HCT116 (cell line): Measurements from ENCODE around the gene FITM1. TPM values are rescaled to one million over a fixed set of nuclear protein-coding genes. Genes with fewer than 3 reads are reported as not detected.

Experiments used
- ATAC-seq: fragments of 200-7000 bp; cut with Tn5 transposase; 2 replicates; pipeline ENCODE4 v1.9.1; 2020; ENCODE audit warnings: mild to moderate bottlenecking, moderate library complexity
- BruUV-seq: library from RNA; stranded (reverse); fragments of 400-500 nt; replicated peaks from 2 replicates; lab custom pipeline; 2021; lab: Mats Ljungman, UMichigan
- CTCF ChIA-PET: fragments of 300-600 bp; sonication (Branson Sonifier 250); formaldehyde crosslinking; loops from one replicate; lab custom pipeline; 2021; ENCODE audit warnings: antibody characterized with exemption; lab: Charles Lee
- POLR2A ChIA-PET: fragments of 300-600, 350-600 bp; sonication (Branson Sonifier 250); formaldehyde crosslinking; loops from one replicate; lab custom pipeline; 2021; ENCODE audit warnings: antibody characterized with exemption; lab: Charles Lee
- RAD21 ChIA-PET, 2 experiments: fragments of 300-600 bp; sonication (Branson Sonifier 250); formaldehyde crosslinking; loops; one replicate each; lab custom pipeline; 2023; ENCODE audit warnings: low total read pairs in 2 of 2; ENCODE audit not compliant: uncharacterized antibody in 2 of 2, unreplicated experiment in 2 of 2, low non-redundant PET in 1 of 2; lab: Charles Lee
- DNase-seq: peaks from one replicate; pipeline ENCODE4 v3.0.0-alpha.2; 2010; ENCODE audit warnings: low read depth, low spot score
- H2AFZ ChIP-seq: fragments of 200-600 bp; shearing (Covaris generic), sonication (generic); 2 replicates; pipeline ENCODE4 v1.6.1; 2017; ENCODE audit warnings: low read depth, mixed run types, mixed read lengths, antibody characterized with exemption, low read length; ENCODE audit not compliant: poor library complexity, severe bottlenecking
- H3K27ac ChIP-seq: 2 replicates; pipeline ENCODE4 v1.5.1; 2012; ENCODE audit warnings: low read depth, low read length
- H3K27me3 ChIP-seq: fragments of 200-600 bp; sonication (generic); 2 replicates; pipeline ENCODE4 v1.6.1; 2016; ENCODE audit warnings: mixed run types, low read length, mixed read lengths; ENCODE audit not compliant: insufficient read depth
- H3K36me3 ChIP-seq, 2 experiments: fragments of 200-500 bp in 1 of 2; fragments of 200-600 bp in 1 of 2; sonication (Bioruptor generic) in 1 of 2; sonication (generic) in 1 of 2; 2 replicates each; pipeline versions ENCODE4 v1.5.1 to v1.6.1; 2014 to 2016; ENCODE audit warnings: low read length in 2 of 2, inconsistent platforms in 1 of 2, mixed read lengths in 1 of 2, mixed run types in 1 of 2; ENCODE audit not compliant: insufficient read depth in 2 of 2, control insufficient read depth in 1 of 2
- H3K4me1 ChIP-seq, 2 experiments: fragments of 200-600 bp in 1 of 2; sonication (generic) in 1 of 2; 2 replicates each; pipeline versions ENCODE4 v1.5.1 to v1.6.1; 2012 to 2017; ENCODE audit warnings: low read length in 2 of 2, inconsistent platforms in 1 of 2, mild to moderate bottlenecking in 1 of 2, mixed read lengths in 1 of 2, mixed run types in 1 of 2, moderate library complexity in 1 of 2; ENCODE audit not compliant: insufficient read depth in 2 of 2, control insufficient read depth in 1 of 2
- H3K4me2 ChIP-seq: fragments of 200-600 bp; sonication (generic); 2 replicates; pipeline ENCODE4 v1.6.1; 2017; ENCODE audit warnings: mixed run types, low read length, mixed read lengths
- H3K4me3 ChIP-seq, 2 experiments: fragments of 200-600 bp in 1 of 2; sonication (generic) in 1 of 2; replicated peaks in 1 of 2; 2 replicates each; pipeline ENCODE4 v1.5.1; 2011 to 2016; ENCODE audit warnings: low read length in 2 of 2, control low read depth in 1 of 2, low read depth in 1 of 2, mild to moderate bottlenecking in 1 of 2, mixed read lengths in 1 of 2, mixed run types in 1 of 2
- H3K79me2 ChIP-seq: fragments of 200-600 bp; sonication (generic); 2 replicates; pipeline ENCODE4 v1.6.1; 2017; ENCODE audit warnings: mild to moderate bottlenecking, mixed run types, low read length, moderate library complexity, mixed read lengths; ENCODE audit not compliant: insufficient read depth
- H3K9ac ChIP-seq: fragments of 200-600 bp; sonication (generic); 2 replicates; pipeline ENCODE4 v1.6.1; 2016; ENCODE audit warnings: low read length, mixed read lengths
- H3K9me2 ChIP-seq: fragments of 200-600 bp; sonication (generic), shearing (Covaris generic); 2 replicates; pipeline ENCODE4 v1.6.1; 2017; ENCODE audit warnings: mixed run types, mild to moderate bottlenecking, moderate library complexity; ENCODE audit not compliant: insufficient read depth
- H3K9me3 ChIP-seq, 2 experiments: fragments of 200-500 bp in 1 of 2; fragments of 200-600 bp in 1 of 2; sonication (Bioruptor generic) in 1 of 2; sonication (generic) in 1 of 2; 2 replicates each; pipeline ENCODE4 v1.6.1; 2014 to 2017; ENCODE audit warnings: low read length in 2 of 2, mixed read lengths in 2 of 2, inconsistent platforms in 1 of 2, low read depth in 1 of 2, mild to moderate bottlenecking in 1 of 2, mixed run types in 1 of 2, moderate library complexity in 1 of 2; ENCODE audit not compliant: control insufficient read depth in 1 of 2, insufficient read depth in 1 of 2
- H4K20me1 ChIP-seq: fragments of 200-600 bp; sonication (generic), shearing (Covaris generic); 2 replicates; pipeline ENCODE4 v1.6.1; 2017; ENCODE audit warnings: mixed run types, mild to moderate bottlenecking, moderate library complexity; ENCODE audit not compliant: insufficient read depth
- CBX3 ChIP-seq: IDR thresholded peaks from 2 replicates; pipeline ENCODE4 v1.6.1; 2012; ENCODE audit warnings: low read depth
- CTCF ChIP-seq, 3 experiments: fragments of 200-600 bp in 1 of 3; sonication (generic) in 1 of 3; IDR thresholded peaks in 2 of 3; conservative IDR thresholded peaks in 1 of 3; 2 replicates each; pipeline ENCODE4 v1.5.1; 2012 to 2017; ENCODE audit warnings: low read depth in 2 of 3, low read length in 2 of 3, antibody characterized with exemption in 1 of 3, borderline replicate concordance in 1 of 3, control low read depth in 1 of 3, mild to moderate bottlenecking in 1 of 3, mixed read lengths in 1 of 3, mixed run types in 1 of 3, moderate library complexity in 1 of 3; ENCODE audit not compliant: insufficient read depth in 1 of 3
- ELF1 ChIP-seq: IDR thresholded peaks from 2 replicates; pipeline ENCODE4 v1.6.1; 2012; ENCODE audit warnings: low read depth, borderline replicate concordance
- FOSL1 ChIP-seq: IDR thresholded peaks from 2 replicates; pipeline ENCODE4 v1.6.1; 2012; ENCODE audit warnings: low read depth
- JUND ChIP-seq: IDR thresholded peaks from 2 replicates; pipeline ENCODE4 v1.6.1; 2012
- MAX ChIP-seq: IDR thresholded peaks from 2 replicates; pipeline ENCODE4 v1.6.1; 2012
- POLR2A ChIP-seq: IDR thresholded peaks from 2 replicates; pipeline ENCODE4 v1.7.0; 2011; ENCODE audit warnings: borderline replicate concordance; ENCODE audit not compliant: insufficient read depth, insufficient read length; ENCODE audit errors: extremely low read depth
- POLR2AphosphoS5 ChIP-seq: IDR thresholded peaks from 2 replicates; pipeline ENCODE4 v1.6.1; 2011; ENCODE audit warnings: mild to moderate bottlenecking, low read depth, low read length, moderate library complexity
- RAD21 ChIP-seq: IDR thresholded peaks from 2 replicates; pipeline ENCODE4 v1.6.1; 2012; ENCODE audit warnings: low read depth, mild to moderate bottlenecking
- SP1 ChIP-seq: IDR thresholded peaks from 2 replicates; pipeline ENCODE4 v1.6.1; 2012; ENCODE audit warnings: low read depth
- TCF7L2 ChIP-seq: IDR thresholded peaks from 2 replicates; pipeline ENCODE4 v1.7.0; 2011; ENCODE audit warnings: borderline replicate concordance, inconsistent platforms; ENCODE audit not compliant: insufficient read depth, insufficient read length; ENCODE audit errors: extremely low read depth
- YY1 ChIP-seq: IDR thresholded peaks from 2 replicates; pipeline ENCODE4 v1.6.1; 2011; ENCODE audit warnings: low read length, low read depth, moderate library complexity, mild to moderate bottlenecking; ENCODE audit not compliant: insufficient replicate concordance; ENCODE audit errors: extremely low read depth
- ZBTB33 ChIP-seq: IDR thresholded peaks from 2 replicates; pipeline ENCODE4 v1.6.1; 2011; ENCODE audit warnings: mild to moderate bottlenecking, low read length, moderate library complexity; ENCODE audit not compliant: insufficient replicate concordance; ENCODE audit errors: extremely low read depth
- ZFX ChIP-seq: fragments of 450-650 bp; IDR thresholded peaks from 2 replicates; pipeline ENCODE4 v1.6.1; 2017
- intact Hi-C: fragments of 100-400 bp; cut with micrococcal nuclease; formaldehyde crosslinking; loops from 2 replicates; pipeline ENCODE4 v1.10.0; 2022
- total RNA-seq: library from RNA; stranded (reverse); gene quantifications from one replicate; pipeline ENCODE4 v1.2.1, GENCODE V29; 2021; ENCODE audit not compliant: unreplicated experiment
- TF ChIP-seq, protein P1 (sequence below): IDR thresholded peaks from 2 replicates; pipeline ENCODE4 v1.6.1; 2012; ENCODE audit warnings: low read depth

The FITM1 gene
- total RNA-seq, 1 experiment from 2014 or later = 0.81 TPM

DNA sequence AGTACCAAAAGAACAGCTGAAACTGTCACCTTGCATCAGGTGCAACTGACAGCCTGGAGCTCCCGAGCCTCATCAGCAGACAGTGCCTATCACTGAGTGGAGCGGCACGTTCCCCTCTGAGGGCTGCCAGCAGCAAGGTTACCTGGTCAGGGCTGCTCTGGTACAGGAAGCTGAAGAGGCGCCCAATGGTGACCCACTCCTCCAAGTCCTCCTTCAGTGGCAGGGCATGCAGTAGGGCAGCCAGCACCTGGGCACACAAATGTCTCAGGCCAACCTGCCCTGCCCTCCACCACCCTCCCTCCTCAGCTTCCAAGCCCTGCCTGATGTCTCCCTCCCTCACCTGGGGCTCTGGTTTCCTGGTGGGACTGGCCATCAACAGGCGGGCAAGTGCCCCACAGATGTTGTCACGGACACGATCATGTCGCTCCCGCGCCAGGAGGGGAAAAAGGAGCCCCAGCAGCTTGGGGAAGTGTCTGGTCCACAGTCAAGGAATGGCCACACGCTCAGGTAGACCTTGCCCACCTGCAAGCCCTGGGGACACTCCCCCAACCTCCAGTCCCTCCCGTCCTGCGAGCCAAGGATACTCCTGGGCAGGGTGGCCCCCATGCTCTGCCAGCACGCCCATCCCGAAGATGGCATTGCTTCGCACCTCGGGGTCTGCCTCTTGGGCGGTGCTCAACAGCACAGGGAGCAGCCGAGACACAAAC is 51.1 kb downstream of the FITM1 start:
- H3K27ac ChIP-seq = no peak overlapping the region
- no peak overlapping the region for H3K9ac ChIP-seq
- ATAC-seq (no peak), DNase-seq (no peak)
- RAD21 ChIA-PET = no interaction called here
- intact Hi-C loops = no loop called here
- POLR2A ChIA-PET = no interaction called here
- TF ChIP-seq CTCF (IDR thresholded peaks at IDR 0.05 in 2 of 3, conservative IDR thresholded peaks at IDR 0.05 in 1 of 3; ENCODE audit: borderline replicate concordance in 1 of 3, insufficient read depth in 1 of 3, low read depth in 2 of 3, low read length in 2 of 3) (no peak), YY1 (no peak), ELF1 (no peak), FOSL1 (no peak), TCF7L2 (no peak), SP1 (no peak), POLR2A (no peak), MAX (no peak), CBX3 (no peak), ZFX (no peak), POLR2AphosphoS5 (no peak), ZBTB33 (no peak), RAD21 (no peak), JUND (no peak)
- TF ChIP-seq, protein P1, sequence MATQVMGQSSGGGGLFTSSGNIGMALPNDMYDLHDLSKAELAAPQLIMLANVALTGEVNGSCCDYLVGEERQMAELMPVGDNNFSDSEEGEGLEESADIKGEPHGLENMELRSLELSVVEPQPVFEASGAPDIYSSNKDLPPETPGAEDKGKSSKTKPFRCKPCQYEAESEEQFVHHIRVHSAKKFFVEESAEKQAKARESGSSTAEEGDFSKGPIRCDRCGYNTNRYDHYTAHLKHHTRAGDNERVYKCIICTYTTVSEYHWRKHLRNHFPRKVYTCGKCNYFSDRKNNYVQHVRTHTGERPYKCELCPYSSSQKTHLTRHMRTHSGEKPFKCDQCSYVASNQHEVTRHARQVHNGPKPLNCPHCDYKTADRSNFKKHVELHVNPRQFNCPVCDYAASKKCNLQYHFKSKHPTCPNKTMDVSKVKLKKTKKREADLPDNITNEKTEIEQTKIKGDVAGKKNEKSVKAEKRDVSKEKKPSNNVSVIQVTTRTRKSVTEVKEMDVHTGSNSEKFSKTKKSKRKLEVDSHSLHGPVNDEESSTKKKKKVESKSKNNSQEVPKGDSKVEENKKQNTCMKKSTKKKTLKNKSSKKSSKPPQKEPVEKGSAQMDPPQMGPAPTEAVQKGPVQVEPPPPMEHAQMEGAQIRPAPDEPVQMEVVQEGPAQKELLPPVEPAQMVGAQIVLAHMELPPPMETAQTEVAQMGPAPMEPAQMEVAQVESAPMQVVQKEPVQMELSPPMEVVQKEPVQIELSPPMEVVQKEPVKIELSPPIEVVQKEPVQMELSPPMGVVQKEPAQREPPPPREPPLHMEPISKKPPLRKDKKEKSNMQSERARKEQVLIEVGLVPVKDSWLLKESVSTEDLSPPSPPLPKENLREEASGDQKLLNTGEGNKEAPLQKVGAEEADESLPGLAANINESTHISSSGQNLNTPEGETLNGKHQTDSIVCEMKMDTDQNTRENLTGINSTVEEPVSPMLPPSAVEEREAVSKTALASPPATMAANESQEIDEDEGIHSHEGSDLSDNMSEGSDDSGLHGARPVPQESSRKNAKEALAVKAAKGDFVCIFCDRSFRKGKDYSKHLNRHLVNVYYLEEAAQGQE = no peak
- no peaks in the 10 kb centered on the region for H3K27me3 ChIP-seq
- CTCF ChIA-PET = no interaction called here
- H3K4me1 ChIP-seq = no peaks in the 10 kb centered on the region
- peaks cover 36 to 53% of the 10 kb centered on the region in 2 experiments; a peak in 3 of 4 replicates for H3K36me3 ChIP-seq
- no TSS peak for BruUV-seq
- H3K4me3 ChIP-seq = no peak overlapping the region
- H3K9me3 ChIP-seq = no peaks in the 10 kb centered on the region
- H3K79me2 ChIP-seq = peaks cover 18% of the 10 kb centered on the region; the same call in 1 of the 2 replicates
- H2AFZ ChIP-seq = no peak overlapping the region
- H4K20me1 ChIP-seq = no peaks in the 10 kb centered on the region
- no peaks in the 10 kb centered on the region for H3K9me2 ChIP-seq
- no peak overlapping the region for H3K4me2 ChIP-seq
